PC-3 (cell line): Measurements from ENCODE around the gene STX1B. TPM values are rescaled to one million over a fixed set of nuclear protein-coding genes. Genes with fewer than 3 reads are reported as not detected.

Source experiments
- ATAC-seq: fragments of 200-7000 bp; cut with Tn5 transposase; 2 replicates; pipeline ENCODE4 v1.9.1; 2020; ENCODE audit warnings: mild to moderate bottlenecking, moderate library complexity
- BruUV-seq: library from RNA; stranded (reverse); fragments of 400-500 nt; replicated peaks from 2 replicates; lab custom pipeline; 2021; lab: Mats Ljungman, UMichigan
- CTCF ChIA-PET: fragments of 300-600 bp; sonication (Branson Sonifier 250); formaldehyde crosslinking; loops from one replicate; lab custom pipeline; 2022; ENCODE audit warnings: antibody characterized with exemption; lab: Charles Lee
- POLR2A ChIA-PET: fragments of 300-600 bp; sonication (Branson Sonifier 250); formaldehyde crosslinking; loops from one replicate; lab custom pipeline; 2022; ENCODE audit warnings: antibody characterized with exemption; ENCODE audit not compliant: unreplicated experiment; lab: Charles Lee
- DNase-seq: peaks from one replicate; pipeline ENCODE4 v3.0.0-alpha.2; 2015
- H2AFZ ChIP-seq: fragments of 300-600 bp; sonication (generic); 2 replicates; pipeline ENCODE4 v1.6.0; 2016; ENCODE audit warnings: antibody characterized with exemption, low read length
- H3F3A ChIP-seq: fragments of 300-600 bp; sonication (generic); one replicate; pipeline ENCODE4 v1.6.0; 2017; ENCODE audit warnings: antibody characterized with exemption, low read length, control low read depth, mild to moderate bottlenecking; ENCODE audit not compliant: unreplicated experiment
- H3K27ac ChIP-seq: fragments of 300-600 bp; sonication (generic); 2 replicates; pipeline ENCODE4 v1.5.1; 2016; ENCODE audit warnings: mild to moderate bottlenecking, low read length
- H3K27me3 ChIP-seq: fragments of 300-600 bp; sonication (generic); 2 replicates; pipeline ENCODE4 v1.6.1; 2016; ENCODE audit warnings: low read length, mixed read lengths
- H3K36me3 ChIP-seq: fragments of 300-600 bp; sonication (generic); 2 replicates; pipeline ENCODE4 v1.6.1; 2016; ENCODE audit warnings: low read depth, mixed run types, low read length, mixed read lengths
- H3K4me1 ChIP-seq: fragments of 300-600 bp; sonication (generic); 2 replicates; pipeline ENCODE4 v1.5.1; 2016; ENCODE audit warnings: low read length; ENCODE audit not compliant: insufficient read depth
- H3K4me2 ChIP-seq: fragments of 300-600 bp; sonication (generic); 2 replicates; pipeline ENCODE4 v1.6.0; 2016; ENCODE audit warnings: low read length
- H3K4me3 ChIP-seq: fragments of 300-600 bp; sonication (generic); 2 replicates; pipeline ENCODE4 v1.5.1; 2016; ENCODE audit warnings: mild to moderate bottlenecking, low read length, mixed read lengths
- H3K79me2 ChIP-seq: fragments of 300-600 bp; sonication (generic); 2 replicates; pipeline ENCODE4 v1.6.1; 2017; ENCODE audit warnings: low read length, mixed read lengths
- H3K9ac ChIP-seq: fragments of 300-600 bp; sonication (generic); 2 replicates; pipeline ENCODE4 v1.6.0; 2016; ENCODE audit warnings: mild to moderate bottlenecking, low read length
- H3K9me2 ChIP-seq: fragments of 300-600 bp; sonication (generic); replicated peaks from 2 replicates; pipeline ENCODE4 v1.6.1; 2016; ENCODE audit warnings: mixed run types, low read length, mixed read lengths
- H3K9me3 ChIP-seq: fragments of 300-600 bp; sonication (generic); 2 replicates; pipeline ENCODE4 v1.6.1; 2016; ENCODE audit warnings: low read length, mixed read lengths
- H4K20me1 ChIP-seq: fragments of 300-600 bp; sonication (generic); 2 replicates; pipeline ENCODE4 v1.6.1; 2016; ENCODE audit warnings: low read length, mixed read lengths
- EZH2 ChIP-seq: fragments of 300-600 bp; sonication (generic); IDR thresholded peaks from one replicate; pipeline ENCODE4 v1.6.1; 2017; ENCODE audit warnings: antibody characterized with exemption, mild to moderate bottlenecking, low read length; ENCODE audit not compliant: unreplicated experiment
- EZH2phosphoT487 ChIP-seq: fragments of 300-600 bp; sonication (generic); IDR thresholded peaks from 2 replicates; pipeline ENCODE4 v1.6.1; 2018; ENCODE audit warnings: mild to moderate bottlenecking, antibody characterized with exemption, low read length, borderline replicate concordance
- intact Hi-C: fragments of 100-400 bp; cut with micrococcal nuclease; formaldehyde crosslinking; loops from 2 replicates; pipeline ENCODE4 v1.9.0; 2023
- total RNA-seq: library from RNA; depleted of rRNA; stranded (reverse); fragments of >200 nt; gene quantifications from 2 replicates; pipeline ENCODE4 v1.2.3, GENCODE V29; 2014
- TF ChIP-seq, protein P1 (sequence below): fragments of 300-600 bp; sonication (generic); conservative IDR thresholded peaks from 2 replicates; pipeline ENCODE4 v1.5.1; 2017; ENCODE audit warnings: antibody characterized with exemption, low read depth, mild to moderate bottlenecking, low read length

Gene STX1B
- total RNA-seq, 1 experiment from 2014 or later = 1.5 TPM

DNA sequence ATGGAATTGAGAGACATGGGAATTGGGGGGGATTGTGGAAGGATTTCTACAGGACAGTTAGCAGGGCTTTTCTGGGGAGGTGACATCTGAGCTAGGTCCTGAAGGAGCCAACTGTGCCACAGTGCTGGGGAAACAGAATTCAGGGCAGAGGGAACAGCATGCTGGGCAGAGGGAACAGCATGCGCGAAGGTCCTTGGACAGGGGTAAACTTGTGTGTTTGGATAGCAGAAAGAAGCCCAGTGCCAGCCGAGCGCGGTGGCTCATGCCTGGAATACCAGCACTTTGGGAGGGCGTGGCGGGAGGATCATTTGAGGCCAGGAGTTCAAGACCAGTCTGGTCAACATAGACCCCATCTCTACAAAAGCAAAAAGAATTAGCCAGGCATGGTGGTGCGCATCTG, 3.8 kb downstream of the STX1B start:
- Histone ChIP-seq H3K27ac (no peak overlapping the region), H4K20me1 (no peaks in the 10 kb centered on the region), H3K36me3 (no peaks in the 10 kb centered on the region), H3K4me1 (peaks cover 7% of the 10 kb centered on the region; the same call in 1 of the 2 replicates), H3K79me2 (no peaks in the 10 kb centered on the region), H3F3A (no peaks in the 10 kb centered on the region), H3K4me3 (no peak overlapping the region), H3K4me2 (no peak overlapping the region), H2AFZ (no peak overlapping the region), H3K9me3 (no peaks in the 10 kb centered on the region), H3K9me2 (no peaks in the 10 kb centered on the region), H3K27me3 (no peaks in the 10 kb centered on the region), H3K9ac (no peak overlapping the region)
- intact Hi-C loops = no loop called here
- ATAC-seq = no peak
- DNase-seq = no peak
- POLR2A ChIA-PET = no interaction called here
- no TSS peak for BruUV-seq
- TF ChIP-seq EZH2 (no peak), EZH2phosphoT487 (no peak)
- TF ChIP-seq, protein P1, sequence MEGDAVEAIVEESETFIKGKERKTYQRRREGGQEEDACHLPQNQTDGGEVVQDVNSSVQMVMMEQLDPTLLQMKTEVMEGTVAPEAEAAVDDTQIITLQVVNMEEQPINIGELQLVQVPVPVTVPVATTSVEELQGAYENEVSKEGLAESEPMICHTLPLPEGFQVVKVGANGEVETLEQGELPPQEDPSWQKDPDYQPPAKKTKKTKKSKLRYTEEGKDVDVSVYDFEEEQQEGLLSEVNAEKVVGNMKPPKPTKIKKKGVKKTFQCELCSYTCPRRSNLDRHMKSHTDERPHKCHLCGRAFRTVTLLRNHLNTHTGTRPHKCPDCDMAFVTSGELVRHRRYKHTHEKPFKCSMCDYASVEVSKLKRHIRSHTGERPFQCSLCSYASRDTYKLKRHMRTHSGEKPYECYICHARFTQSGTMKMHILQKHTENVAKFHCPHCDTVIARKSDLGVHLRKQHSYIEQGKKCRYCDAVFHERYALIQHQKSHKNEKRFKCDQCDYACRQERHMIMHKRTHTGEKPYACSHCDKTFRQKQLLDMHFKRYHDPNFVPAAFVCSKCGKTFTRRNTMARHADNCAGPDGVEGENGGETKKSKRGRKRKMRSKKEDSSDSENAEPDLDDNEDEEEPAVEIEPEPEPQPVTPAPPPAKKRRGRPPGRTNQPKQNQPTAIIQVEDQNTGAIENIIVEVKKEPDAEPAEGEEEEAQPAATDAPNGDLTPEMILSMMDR = no peak
- CTCF ChIA-PET = no interaction called here

DNA sequence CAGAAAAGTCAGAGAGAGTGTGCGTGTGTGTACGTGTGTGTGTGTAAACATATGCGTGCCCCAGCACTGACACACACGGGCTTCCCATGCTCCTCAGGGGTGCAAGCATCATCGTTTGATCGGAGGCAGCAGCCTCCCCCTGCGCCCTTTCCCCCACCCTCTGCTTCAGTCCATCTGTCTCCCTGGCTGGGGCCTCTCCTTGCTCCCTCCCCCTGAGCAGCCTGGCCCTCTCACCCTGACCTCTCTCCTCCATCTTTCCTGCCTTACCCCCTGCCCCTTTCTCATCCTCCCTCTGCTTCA, 4.4 kb downstream of the STX1B start:
- Histone ChIP-seq H3K9ac (no peak overlapping the region), H3K27me3 (no peaks in the 10 kb centered on the region), H3K4me1 (peaks cover 7% of the 10 kb centered on the region; the same call in 1 of the 2 replicates), H3K36me3 (no peaks in the 10 kb centered on the region), H3K27ac (no peak overlapping the region), H3K79me2 (no peaks in the 10 kb centered on the region), H3K4me2 (no peak overlapping the region), H4K20me1 (no peaks in the 10 kb centered on the region), H3K9me3 (no peaks in the 10 kb centered on the region), H3F3A (no peaks in the 10 kb centered on the region), H2AFZ (no peak overlapping the region), H3K9me2 (no peaks in the 10 kb centered on the region), H3K4me3 (no peak overlapping the region)
- no peak for ATAC-seq
- ChIA-PET POLR2A (no interaction called here), CTCF (no interaction called here)
- TF ChIP-seq, protein P1 = no peak
- no peak for TF ChIP-seq EZH2
- no peak for TF ChIP-seq EZH2phosphoT487
- no TSS peak for BruUV-seq
- intact Hi-C loops = no loop called here
- DNase-seq = no peak

DNA sequence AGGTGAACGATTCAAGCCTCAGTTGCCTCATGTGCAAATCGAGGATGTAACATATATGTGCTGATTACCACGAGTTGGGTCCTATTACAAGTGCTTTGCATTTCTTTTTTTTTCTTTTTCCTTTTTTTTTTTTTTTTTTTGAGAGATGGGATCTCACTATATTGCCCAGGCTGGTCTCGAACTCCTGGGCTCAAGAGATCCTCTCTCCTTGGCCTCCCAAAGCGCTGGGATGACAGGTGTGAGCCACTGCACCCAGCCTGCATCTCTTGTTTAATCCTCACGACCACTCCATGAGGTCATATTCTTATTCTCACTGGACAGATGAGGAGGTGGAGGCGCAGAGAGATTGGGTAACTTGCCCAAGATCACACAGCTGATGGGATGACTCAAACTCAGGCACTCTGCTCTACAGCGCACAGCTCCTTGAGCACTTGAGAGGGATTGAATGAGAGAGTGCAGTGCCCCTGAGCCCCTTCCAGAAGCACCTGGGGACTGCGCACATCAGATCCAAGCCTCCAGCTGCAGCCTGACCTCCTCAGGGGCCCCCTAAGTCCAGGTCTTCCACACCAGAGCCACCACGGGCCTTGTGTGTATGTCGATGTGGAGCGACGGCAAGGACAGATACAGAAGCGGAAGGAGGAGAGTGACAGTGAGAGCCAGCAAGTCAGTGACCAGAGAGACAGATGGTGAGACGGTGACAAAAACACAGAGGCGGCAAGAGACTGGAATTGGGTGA, 4.9 kb downstream of the STX1B start:
- Histone ChIP-seq H3K79me2 (no peaks in the 10 kb centered on the region), H3K27ac (no peak overlapping the region), H3K4me3 (no peak overlapping the region), H4K20me1 (no peaks in the 10 kb centered on the region), H3K9ac (no peak overlapping the region), H2AFZ (no peak overlapping the region), H3K27me3 (no peaks in the 10 kb centered on the region), H3K36me3 (no peaks in the 10 kb centered on the region), H3K9me3 (no peaks in the 10 kb centered on the region), H3F3A (no peaks in the 10 kb centered on the region), H3K9me2 (no peaks in the 10 kb centered on the region), H3K4me2 (no peak overlapping the region), H3K4me1 (peaks cover 7% of the 10 kb centered on the region; the same call in 1 of the 2 replicates)
- ATAC-seq (no peak), DNase-seq (no peak)
- BruUV-seq = no TSS peak
- intact Hi-C loops = no loop called here
- ChIA-PET POLR2A (no interaction called here), CTCF (no interaction called here)
- TF ChIP-seq EZH2phosphoT487 = no peak
- TF ChIP-seq, protein P1 = no peak
- no peak for TF ChIP-seq EZH2
